ENCODE results near the gene ZIC5. TPM values are rescaled to one million over a fixed set of nuclear protein-coding genes. Genes with fewer than 3 reads are reported as not detected.

The ZIC5 gene
- total and polyA plus RNA-seq, 9 of the 15 experiments (the other 6 are each of a cell fraction or from before 2014, with no cell fraction given), result 0.57 to 2.0 (median 1.1) TPM

- TF ChIP-seq L3MBTL2 (IDR thresholded peaks at IDR 0.05) (peak; percentile 95), CXXC5 (CRISPR knock-in tag; IDR thresholded peaks at IDR 0.05) (peak; percentile 35; the same call in 1 of the 2 replicates), CEBPZ (IDR thresholded peaks at IDR 0.05; ENCODE audit: borderline replicate concordance, low read depth, low read length) (no peak), POLR3G (IDR thresholded peaks at IDR 0.05; ENCODE audit: extremely low read depth, insufficient read length, insufficient replicate concordance) (no peak), NFIC (IDR thresholded peaks at IDR 0.05) (no peak), GTF2E2 (tag; IDR thresholded peaks at IDR 0.05) (no peak), MXD1 (CRISPR knock-in tag; IDR thresholded peaks at IDR 0.05; ENCODE audit: borderline replicate concordance, poor library complexity, severe bottlenecking) (no peak)
- TF ChIP-seq, protein P1, sequence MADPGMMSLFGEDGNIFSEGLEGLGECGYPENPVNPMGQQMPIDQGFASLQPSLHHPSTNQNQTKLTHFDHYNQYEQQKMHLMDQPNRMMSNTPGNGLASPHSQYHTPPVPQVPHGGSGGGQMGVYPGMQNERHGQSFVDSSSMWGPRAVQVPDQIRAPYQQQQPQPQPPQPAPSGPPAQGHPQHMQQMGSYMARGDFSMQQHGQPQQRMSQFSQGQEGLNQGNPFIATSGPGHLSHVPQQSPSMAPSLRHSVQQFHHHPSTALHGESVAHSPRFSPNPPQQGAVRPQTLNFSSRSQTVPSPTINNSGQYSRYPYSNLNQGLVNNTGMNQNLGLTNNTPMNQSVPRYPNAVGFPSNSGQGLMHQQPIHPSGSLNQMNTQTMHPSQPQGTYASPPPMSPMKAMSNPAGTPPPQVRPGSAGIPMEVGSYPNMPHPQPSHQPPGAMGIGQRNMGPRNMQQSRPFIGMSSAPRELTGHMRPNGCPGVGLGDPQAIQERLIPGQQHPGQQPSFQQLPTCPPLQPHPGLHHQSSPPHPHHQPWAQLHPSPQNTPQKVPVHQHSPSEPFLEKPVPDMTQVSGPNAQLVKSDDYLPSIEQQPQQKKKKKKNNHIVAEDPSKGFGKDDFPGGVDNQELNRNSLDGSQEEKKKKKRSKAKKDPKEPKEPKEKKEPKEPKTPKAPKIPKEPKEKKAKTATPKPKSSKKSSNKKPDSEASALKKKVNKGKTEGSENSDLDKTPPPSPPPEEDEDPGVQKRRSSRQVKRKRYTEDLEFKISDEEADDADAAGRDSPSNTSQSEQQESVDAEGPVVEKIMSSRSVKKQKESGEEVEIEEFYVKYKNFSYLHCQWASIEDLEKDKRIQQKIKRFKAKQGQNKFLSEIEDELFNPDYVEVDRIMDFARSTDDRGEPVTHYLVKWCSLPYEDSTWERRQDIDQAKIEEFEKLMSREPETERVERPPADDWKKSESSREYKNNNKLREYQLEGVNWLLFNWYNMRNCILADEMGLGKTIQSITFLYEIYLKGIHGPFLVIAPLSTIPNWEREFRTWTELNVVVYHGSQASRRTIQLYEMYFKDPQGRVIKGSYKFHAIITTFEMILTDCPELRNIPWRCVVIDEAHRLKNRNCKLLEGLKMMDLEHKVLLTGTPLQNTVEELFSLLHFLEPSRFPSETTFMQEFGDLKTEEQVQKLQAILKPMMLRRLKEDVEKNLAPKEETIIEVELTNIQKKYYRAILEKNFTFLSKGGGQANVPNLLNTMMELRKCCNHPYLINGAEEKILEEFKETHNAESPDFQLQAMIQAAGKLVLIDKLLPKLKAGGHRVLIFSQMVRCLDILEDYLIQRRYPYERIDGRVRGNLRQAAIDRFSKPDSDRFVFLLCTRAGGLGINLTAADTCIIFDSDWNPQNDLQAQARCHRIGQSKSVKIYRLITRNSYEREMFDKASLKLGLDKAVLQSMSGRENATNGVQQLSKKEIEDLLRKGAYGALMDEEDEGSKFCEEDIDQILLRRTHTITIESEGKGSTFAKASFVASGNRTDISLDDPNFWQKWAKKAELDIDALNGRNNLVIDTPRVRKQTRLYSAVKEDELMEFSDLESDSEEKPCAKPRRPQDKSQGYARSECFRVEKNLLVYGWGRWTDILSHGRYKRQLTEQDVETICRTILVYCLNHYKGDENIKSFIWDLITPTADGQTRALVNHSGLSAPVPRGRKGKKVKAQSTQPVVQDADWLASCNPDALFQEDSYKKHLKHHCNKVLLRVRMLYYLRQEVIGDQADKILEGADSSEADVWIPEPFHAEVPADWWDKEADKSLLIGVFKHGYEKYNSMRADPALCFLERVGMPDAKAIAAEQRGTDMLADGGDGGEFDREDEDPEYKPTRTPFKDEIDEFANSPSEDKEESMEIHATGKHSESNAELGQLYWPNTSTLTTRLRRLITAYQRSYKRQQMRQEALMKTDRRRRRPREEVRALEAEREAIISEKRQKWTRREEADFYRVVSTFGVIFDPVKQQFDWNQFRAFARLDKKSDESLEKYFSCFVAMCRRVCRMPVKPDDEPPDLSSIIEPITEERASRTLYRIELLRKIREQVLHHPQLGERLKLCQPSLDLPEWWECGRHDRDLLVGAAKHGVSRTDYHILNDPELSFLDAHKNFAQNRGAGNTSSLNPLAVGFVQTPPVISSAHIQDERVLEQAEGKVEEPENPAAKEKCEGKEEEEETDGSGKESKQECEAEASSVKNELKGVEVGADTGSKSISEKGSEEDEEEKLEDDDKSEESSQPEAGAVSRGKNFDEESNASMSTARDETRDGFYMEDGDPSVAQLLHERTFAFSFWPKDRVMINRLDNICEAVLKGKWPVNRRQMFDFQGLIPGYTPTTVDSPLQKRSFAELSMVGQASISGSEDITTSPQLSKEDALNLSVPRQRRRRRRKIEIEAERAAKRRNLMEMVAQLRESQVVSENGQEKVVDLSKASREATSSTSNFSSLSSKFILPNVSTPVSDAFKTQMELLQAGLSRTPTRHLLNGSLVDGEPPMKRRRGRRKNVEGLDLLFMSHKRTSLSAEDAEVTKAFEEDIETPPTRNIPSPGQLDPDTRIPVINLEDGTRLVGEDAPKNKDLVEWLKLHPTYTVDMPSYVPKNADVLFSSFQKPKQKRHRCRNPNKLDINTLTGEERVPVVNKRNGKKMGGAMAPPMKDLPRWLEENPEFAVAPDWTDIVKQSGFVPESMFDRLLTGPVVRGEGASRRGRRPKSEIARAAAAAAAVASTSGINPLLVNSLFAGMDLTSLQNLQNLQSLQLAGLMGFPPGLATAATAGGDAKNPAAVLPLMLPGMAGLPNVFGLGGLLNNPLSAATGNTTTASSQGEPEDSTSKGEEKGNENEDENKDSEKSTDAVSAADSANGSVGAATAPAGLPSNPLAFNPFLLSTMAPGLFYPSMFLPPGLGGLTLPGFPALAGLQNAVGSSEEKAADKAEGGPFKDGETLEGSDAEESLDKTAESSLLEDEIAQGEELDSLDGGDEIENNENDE (IDR thresholded peaks at IDR 0.05; ENCODE audit: low read depth, low read length), result no peak
- TF ChIP-seq, protein P2, sequence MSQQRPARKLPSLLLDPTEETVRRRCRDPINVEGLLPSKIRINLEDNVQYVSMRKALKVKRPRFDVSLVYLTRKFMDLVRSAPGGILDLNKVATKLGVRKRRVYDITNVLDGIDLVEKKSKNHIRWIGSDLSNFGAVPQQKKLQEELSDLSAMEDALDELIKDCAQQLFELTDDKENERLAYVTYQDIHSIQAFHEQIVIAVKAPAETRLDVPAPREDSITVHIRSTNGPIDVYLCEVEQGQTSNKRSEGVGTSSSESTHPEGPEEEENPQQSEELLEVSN (IDR thresholded peaks at IDR 0.05; ENCODE audit: borderline replicate concordance in 1 of 2, extremely low read depth in 1 of 2, insufficient read depth in 1 of 2, insufficient read length in 1 of 2, low read depth in 1 of 2, low read length in 1 of 2, poor library complexity in 1 of 2, severe bottlenecking in 1 of 2), result peak; percentile 76 to 93
Measured at GRCh38 chr13:99979453-99980200, 8.1 kb upstream of the ZIC5 start (continued).

Data from K562 (cell line).